Measurements from ENCODE around the gene ADGRG3. TPM values are rescaled to one million over a fixed set of nuclear protein-coding genes. Genes with fewer than 3 reads are reported as not detected.

Gene ADGRG3
- total and polyA plus RNA-seq, 10 of the 15 experiments (the other 5 are each of a cell fraction or from before 2014, with no cell fraction given) = 0.10 to 0.11 (median 0.10) TPM; not detected in 7

DNA sequence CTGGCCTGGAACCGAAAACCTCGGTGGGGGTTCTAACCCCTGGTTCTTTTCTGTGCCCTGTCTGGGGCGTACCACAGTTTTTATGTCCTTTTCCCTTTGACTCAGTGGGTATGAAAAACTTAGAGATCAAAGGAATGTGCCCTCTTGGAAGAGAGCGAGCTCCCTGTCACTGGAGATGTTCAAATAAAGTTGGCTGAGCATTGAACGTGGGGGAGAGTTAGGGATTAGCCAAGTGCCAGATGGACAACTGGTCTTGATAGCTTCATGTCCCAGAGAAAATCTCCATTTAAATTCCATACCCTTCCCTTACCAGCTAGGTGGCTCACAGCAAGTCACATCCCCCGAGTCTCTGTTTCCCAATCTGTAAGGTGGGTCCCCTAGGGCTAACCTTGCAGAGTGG is 30.1 kb upstream of the ADGRG3 start:
- no peaks in the 10 kb centered on the region for H3K9me3 ChIP-seq (replicated peaks; ENCODE audit: control insufficient read depth, insufficient read depth, low read length)
- CTCF ChIA-PET = interaction anchor here (0.6 to 3.7 kb wide), 8 partner anchors 9 to 61 kb away, joined by 3 to 19 read pairs (median 8); partner anchors contain the start of gene ADGRG1
- no peaks in the 10 kb centered on the region for H3K36me3 ChIP-seq (ENCODE audit: control insufficient read depth in 2 of 2, insufficient read depth in 2 of 2, low read length in 1 of 2)
- H3K9ac ChIP-seq (ENCODE audit: control insufficient read depth, insufficient read depth, low read length) = no peak overlapping the region
- FAIRE-seq (no peak), DNase-seq (ENCODE audit: low read depth, low spot score) (no peak), ATAC-seq (no peak)
- no peak overlapping the region for H3K4me3 ChIP-seq
- intact Hi-C loops (cut with micrococcal nuclease; ENCODE audit: unreplicated experiment) (no loop called here), in situ Hi-C loops (cut with MboI) (no loop called here)
- H3K79me2 ChIP-seq (ENCODE audit: control insufficient read depth, insufficient read depth, low read length) = no peaks in the 10 kb centered on the region
- H4K20me1 ChIP-seq (ENCODE audit: control insufficient read depth, insufficient read depth) = no peaks in the 10 kb centered on the region
- POLR2A ChIA-PET = no interaction called here
- peaks cover 0 to 6% of the 10 kb centered on the region in 2 experiments; a peak in 3 of 4 replicates for H3K27me3 ChIP-seq (replicated peaks in 1 of 2; ENCODE audit: control insufficient read depth in 2 of 2, insufficient read depth in 2 of 2, low read length in 1 of 2)
- no peak overlapping the region for H3K27ac ChIP-seq (ENCODE audit: control insufficient read depth, insufficient read depth)
- H3K4me1 ChIP-seq (ENCODE audit: control insufficient read depth, insufficient read depth, low read length) = no peaks in the 10 kb centered on the region
- no peak overlapping the region for H2AFZ ChIP-seq (ENCODE audit: control insufficient read depth, low read depth, low read length)
- no peak overlapping the region for H3K4me2 ChIP-seq (ENCODE audit: control insufficient read depth, insufficient read depth)
- BruUV-seq (replicated peaks) = no TSS peak
- SMC1A ChIA-PET (ENCODE audit: uncharacterized antibody, unreplicated experiment) = interaction anchor here (1.1 to 2.3 kb wide), 4 partner anchors 10 to 36 kb away, joined by 3 to 10 read pairs (median 4); no protein-coding TSS in a partner anchor
- TF ChIP-seq, protein P1, sequence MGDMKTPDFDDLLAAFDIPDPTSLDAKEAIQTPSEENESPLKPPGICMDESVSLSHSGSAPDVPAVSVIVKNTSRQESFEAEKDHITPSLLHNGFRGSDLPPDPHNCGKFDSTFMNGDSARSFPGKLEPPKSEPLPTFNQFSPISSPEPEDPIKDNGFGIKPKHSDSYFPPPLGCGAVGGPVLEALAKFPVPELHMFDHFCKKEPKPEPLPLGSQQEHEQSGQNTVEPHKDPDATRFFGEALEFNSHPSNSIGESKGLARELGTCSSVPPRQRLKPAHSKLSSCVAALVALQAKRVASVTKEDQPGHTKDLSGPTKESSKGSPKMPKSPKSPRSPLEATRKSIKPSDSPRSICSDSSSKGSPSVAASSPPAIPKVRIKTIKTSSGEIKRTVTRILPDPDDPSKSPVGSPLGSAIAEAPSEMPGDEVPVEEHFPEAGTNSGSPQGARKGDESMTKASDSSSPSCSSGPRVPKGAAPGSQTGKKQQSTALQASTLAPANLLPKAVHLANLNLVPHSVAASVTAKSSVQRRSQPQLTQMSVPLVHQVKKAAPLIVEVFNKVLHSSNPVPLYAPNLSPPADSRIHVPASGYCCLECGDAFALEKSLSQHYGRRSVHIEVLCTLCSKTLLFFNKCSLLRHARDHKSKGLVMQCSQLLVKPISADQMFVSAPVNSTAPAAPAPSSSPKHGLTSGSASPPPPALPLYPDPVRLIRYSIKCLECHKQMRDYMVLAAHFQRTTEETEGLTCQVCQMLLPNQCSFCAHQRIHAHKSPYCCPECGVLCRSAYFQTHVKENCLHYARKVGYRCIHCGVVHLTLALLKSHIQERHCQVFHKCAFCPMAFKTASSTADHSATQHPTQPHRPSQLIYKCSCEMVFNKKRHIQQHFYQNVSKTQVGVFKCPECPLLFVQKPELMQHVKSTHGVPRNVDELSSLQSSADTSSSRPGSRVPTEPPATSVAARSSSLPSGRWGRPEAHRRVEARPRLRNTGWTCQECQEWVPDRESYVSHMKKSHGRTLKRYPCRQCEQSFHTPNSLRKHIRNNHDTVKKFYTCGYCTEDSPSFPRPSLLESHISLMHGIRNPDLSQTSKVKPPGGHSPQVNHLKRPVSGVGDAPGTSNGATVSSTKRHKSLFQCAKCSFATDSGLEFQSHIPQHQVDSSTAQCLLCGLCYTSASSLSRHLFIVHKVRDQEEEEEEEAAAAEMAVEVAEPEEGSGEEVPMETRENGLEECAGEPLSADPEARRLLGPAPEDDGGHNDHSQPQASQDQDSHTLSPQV (IDR thresholded peaks at IDR 0.05) = no peak
- no peak for TF ChIP-seq ZBED1 (IDR thresholded peaks at IDR 0.05; ENCODE audit: borderline replicate concordance)
- no peak for TF ChIP-seq NFIC (IDR thresholded peaks at IDR 0.05; ENCODE audit: low read depth, low read length)
- TF ChIP-seq, protein P2, sequence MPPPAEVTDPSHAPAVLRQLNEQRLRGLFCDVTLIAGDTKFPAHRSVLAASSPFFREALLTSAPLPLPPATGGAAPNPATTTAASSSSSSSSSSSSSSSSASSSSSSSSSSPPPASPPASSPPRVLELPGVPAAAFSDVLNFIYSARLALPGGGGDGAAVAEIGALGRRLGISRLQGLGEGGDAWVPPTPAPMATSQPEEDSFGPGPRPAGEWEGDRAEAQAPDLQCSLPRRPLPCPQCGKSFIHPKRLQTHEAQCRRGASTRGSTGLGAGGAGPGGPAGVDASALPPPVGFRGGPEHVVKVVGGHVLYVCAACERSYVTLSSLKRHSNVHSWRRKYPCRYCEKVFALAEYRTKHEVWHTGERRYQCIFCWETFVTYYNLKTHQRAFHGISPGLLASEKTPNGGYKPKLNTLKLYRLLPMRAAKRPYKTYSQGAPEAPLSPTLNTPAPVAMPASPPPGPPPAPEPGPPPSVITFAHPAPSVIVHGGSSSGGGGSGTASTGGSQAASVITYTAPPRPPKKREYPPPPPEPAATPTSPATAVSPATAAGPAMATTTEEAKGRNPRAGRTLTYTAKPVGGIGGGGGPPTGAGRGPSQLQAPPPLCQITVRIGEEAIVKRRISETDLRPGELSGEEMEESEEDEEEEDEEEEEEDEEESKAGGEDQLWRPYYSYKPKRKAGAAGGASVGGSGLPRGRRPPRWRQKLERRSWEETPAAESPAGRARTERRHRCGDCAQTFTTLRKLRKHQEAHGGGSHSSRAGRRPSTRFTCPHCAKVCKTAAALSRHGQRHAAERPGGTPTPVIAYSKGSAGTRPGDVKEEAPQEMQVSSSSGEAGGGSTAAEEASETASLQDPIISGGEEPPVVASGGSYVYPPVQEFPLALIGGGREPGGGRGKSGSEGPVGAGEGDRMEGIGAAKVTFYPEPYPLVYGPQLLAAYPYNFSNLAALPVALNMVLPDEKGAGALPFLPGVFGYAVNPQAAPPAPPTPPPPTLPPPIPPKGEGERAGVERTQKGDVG (CRISPR knock-in tag; IDR thresholded peaks at IDR 0.05) = no peak
- TF ChIP-seq, protein P3, sequence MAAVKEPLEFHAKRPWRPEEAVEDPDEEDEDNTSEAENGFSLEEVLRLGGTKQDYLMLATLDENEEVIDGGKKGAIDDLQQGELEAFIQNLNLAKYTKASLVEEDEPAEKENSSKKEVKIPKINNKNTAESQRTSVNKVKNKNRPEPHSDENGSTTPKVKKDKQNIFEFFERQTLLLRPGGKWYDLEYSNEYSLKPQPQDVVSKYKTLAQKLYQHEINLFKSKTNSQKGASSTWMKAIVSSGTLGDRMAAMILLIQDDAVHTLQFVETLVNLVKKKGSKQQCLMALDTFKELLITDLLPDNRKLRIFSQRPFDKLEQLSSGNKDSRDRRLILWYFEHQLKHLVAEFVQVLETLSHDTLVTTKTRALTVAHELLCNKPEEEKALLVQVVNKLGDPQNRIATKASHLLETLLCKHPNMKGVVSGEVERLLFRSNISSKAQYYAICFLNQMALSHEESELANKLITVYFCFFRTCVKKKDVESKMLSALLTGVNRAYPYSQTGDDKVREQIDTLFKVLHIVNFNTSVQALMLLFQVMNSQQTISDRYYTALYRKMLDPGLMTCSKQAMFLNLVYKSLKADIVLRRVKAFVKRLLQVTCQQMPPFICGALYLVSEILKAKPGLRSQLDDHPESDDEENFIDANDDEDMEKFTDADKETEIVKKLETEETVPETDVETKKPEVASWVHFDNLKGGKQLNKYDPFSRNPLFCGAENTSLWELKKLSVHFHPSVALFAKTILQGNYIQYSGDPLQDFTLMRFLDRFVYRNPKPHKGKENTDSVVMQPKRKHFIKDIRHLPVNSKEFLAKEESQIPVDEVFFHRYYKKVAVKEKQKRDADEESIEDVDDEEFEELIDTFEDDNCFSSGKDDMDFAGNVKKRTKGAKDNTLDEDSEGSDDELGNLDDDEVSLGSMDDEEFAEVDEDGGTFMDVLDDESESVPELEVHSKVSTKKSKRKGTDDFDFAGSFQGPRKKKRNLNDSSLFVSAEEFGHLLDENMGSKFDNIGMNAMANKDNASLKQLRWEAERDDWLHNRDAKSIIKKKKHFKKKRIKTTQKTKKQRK (IDR thresholded peaks at IDR 0.05; ENCODE audit: low read depth, low read length) = no peak
- TF ChIP-seq, protein P4, sequence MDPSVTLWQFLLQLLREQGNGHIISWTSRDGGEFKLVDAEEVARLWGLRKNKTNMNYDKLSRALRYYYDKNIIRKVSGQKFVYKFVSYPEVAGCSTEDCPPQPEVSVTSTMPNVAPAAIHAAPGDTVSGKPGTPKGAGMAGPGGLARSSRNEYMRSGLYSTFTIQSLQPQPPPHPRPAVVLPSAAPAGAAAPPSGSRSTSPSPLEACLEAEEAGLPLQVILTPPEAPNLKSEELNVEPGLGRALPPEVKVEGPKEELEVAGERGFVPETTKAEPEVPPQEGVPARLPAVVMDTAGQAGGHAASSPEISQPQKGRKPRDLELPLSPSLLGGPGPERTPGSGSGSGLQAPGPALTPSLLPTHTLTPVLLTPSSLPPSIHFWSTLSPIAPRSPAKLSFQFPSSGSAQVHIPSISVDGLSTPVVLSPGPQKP (IDR thresholded peaks at IDR 0.05; ENCODE audit: low read depth, low read length) = no peak
- TF ChIP-seq MTA2 (IDR thresholded peaks at IDR 0.05; ENCODE audit: low read depth) = no peak
- TF ChIP-seq JUND (IDR thresholded peaks at IDR 0.05; ENCODE audit: low read depth, low read length) = no peak
- no peak for TF ChIP-seq GATAD2B (conservative IDR thresholded peaks at IDR 0.05; ENCODE audit: low read depth)
- RAD21 ChIA-PET (ENCODE audit: unreplicated experiment) = interaction anchor here (0.5 to 1.9 kb wide), 3 partner anchors 28 to 48 kb away, joined by 3 to 6 read pairs (median 4); no protein-coding TSS in a partner anchor
- 2% methylated on average over 6 of the region's 6 CpGs for WGBS (ENCODE audit: insufficient coverage, insufficient replicate concordance, low lambda C conversion rate, missing lambda C conversion rate)
